Measurements from ENCODE around the gene GNB1. TPM values are rescaled to one million over a fixed set of nuclear protein-coding genes. Genes with fewer than 3 reads are reported as not detected.
A peak's percentile ranks its signal among the peaks of the same experiment; 100 is the strongest.

Gene GNB1
- total RNA-seq, 1 donor from 2014 or later, result 327 TPM

GRCh38 chr1:1842360-1843146 lies 48.3 kb downstream of the GNB1 start:
- no peak overlapping the region for H3K27ac Mint-ChIP-seq
- no peak for DNase-seq (ENCODE audit: low spot score, unreplicated experiment)
- no peak for TF ChIP-seq CTCF (IDR thresholded peaks at IDR 0.05; ENCODE audit: unreplicated experiment)
- H3K9me3 Mint-ChIP-seq (ENCODE audit: low read depth), result no peaks in the 10 kb centered on the region
- H3K36me3 Mint-ChIP-seq (ENCODE audit: insufficient read depth), result peaks cover 9% of the 10 kb centered on the region
- H3K4me3 Mint-ChIP-seq (ENCODE audit: low read depth), result no peak overlapping the region
- H3K4me1 Mint-ChIP-seq (ENCODE audit: low read depth), result peaks cover 14% of the 10 kb centered on the region
- H3K27me3 Mint-ChIP-seq, result no peaks in the 10 kb centered on the region

- Mint-ChIP-seq H3K36me3 (ENCODE audit: insufficient read depth) (peaks cover 13% of the 10 kb centered on the region), H3K4me3 (ENCODE audit: low read depth) (no peak overlapping the region), H3K27me3 (no peaks in the 10 kb centered on the region), H3K27ac (peak overlapping the region; percentile 47), H3K9me3 (ENCODE audit: low read depth) (no peaks in the 10 kb centered on the region), H3K4me1 (ENCODE audit: low read depth) (peaks cover 5% of the 10 kb centered on the region)
- no peak for DNase-seq (ENCODE audit: low spot score, unreplicated experiment)
- TF ChIP-seq CTCF (IDR thresholded peaks at IDR 0.05; ENCODE audit: unreplicated experiment), result no peak
Observed at GRCh38 chr1:1841575-1841995, 49.3 kb downstream of the GNB1 start.

GRCh38 chr1:1839311-1839965 lies 51.4 kb downstream of the GNB1 start:
- Mint-ChIP-seq H3K27me3 (no peaks in the 10 kb centered on the region), H3K9me3 (ENCODE audit: low read depth) (no peaks in the 10 kb centered on the region), H3K4me3 (ENCODE audit: low read depth) (no peak overlapping the region), H3K36me3 (ENCODE audit: insufficient read depth) (peaks cover 10% of the 10 kb centered on the region), H3K4me1 (ENCODE audit: low read depth) (peaks cover 2% of the 10 kb centered on the region), H3K27ac (peak overlapping the region; percentile 35)
- DNase-seq (ENCODE audit: low spot score, unreplicated experiment), result no peak
- no peak for TF ChIP-seq CTCF (IDR thresholded peaks at IDR 0.05; ENCODE audit: unreplicated experiment)

GRCh38 chr1:1836119-1836518 lies 54.8 kb downstream of the GNB1 start:
- no peak overlapping the region for H3K4me3 Mint-ChIP-seq (ENCODE audit: low read depth)
- peaks cover 8% of the 10 kb centered on the region for H3K4me1 Mint-ChIP-seq (ENCODE audit: low read depth)
- H3K36me3 Mint-ChIP-seq (ENCODE audit: insufficient read depth), result peaks cover 18% of the 10 kb centered on the region
- no peak overlapping the region for H3K27ac Mint-ChIP-seq
- H3K27me3 Mint-ChIP-seq, result no peaks in the 10 kb centered on the region
- no peak for TF ChIP-seq CTCF (IDR thresholded peaks at IDR 0.05; ENCODE audit: unreplicated experiment)
- H3K9me3 Mint-ChIP-seq (ENCODE audit: low read depth), result no peaks in the 10 kb centered on the region
- no peak for DNase-seq (ENCODE audit: low spot score, unreplicated experiment)

- no peak for DNase-seq (ENCODE audit: low spot score, unreplicated experiment)
- TF ChIP-seq CTCF (IDR thresholded peaks at IDR 0.05; ENCODE audit: unreplicated experiment), result no peak
- H3K9me3 Mint-ChIP-seq (ENCODE audit: low read depth), result no peaks in the 10 kb centered on the region
- no peak overlapping the region for H3K4me3 Mint-ChIP-seq (ENCODE audit: low read depth)
- peaks cover 18% of the 10 kb centered on the region for H3K36me3 Mint-ChIP-seq (ENCODE audit: insufficient read depth)
- H3K4me1 Mint-ChIP-seq (ENCODE audit: low read depth), result peaks cover 8% of the 10 kb centered on the region
- H3K27me3 Mint-ChIP-seq, result no peaks in the 10 kb centered on the region
- H3K27ac Mint-ChIP-seq, result peak overlapping the region; percentile 13
Observed at GRCh38 chr1:1835546-1835945, 55.3 kb downstream of the GNB1 start.

Measured in progenitor cell of endocrine pancreas (in vitro differentiated cells).